Sciatic nerve (tissue), 2 donors: ENCODE results near the gene KRTAP4-4. TPM values are rescaled to one million over a fixed set of nuclear protein-coding genes. Genes with fewer than 3 reads are reported as not detected.
"Not testable (repeated sequence)": the region's sequence is repeated elsewhere in the genome, so short reads cannot be mapped to it uniquely, and the experiment has no call there.

Source experiments
- ATAC-seq: fragments of 200-7000 bp; cut with Tn5 transposase; one replicate; pipeline ENCODE4 v1.9.1; 2020; ENCODE audit warnings: mild to moderate bottlenecking, moderate library complexity
- DNase-seq: peaks from one replicate; pipeline ENCODE4 v3.0.0-alpha.2; 2020; ENCODE audit warnings: low spot score
- intact Hi-C: fragments of 100-400 bp; cut with DNase I; formaldehyde crosslinking; loops from one replicate; pipeline ENCODE4 v1.14.2; 2022
- total RNA-seq: library from RNA; stranded (reverse); fragmentation: NEBNext Ultra II Directional; extraction: Animal tissue kit (Norgen Biotek cat#: 25700); gene quantifications from one replicate; pipeline ENCODE4 v1.2.1, GENCODE V29; 2021
- donor health status: DM: no; HTN: no; CAD: no.
- donor health status: DM: no; HTN: no; CAD: no.

Gene KRTAP4-4
- total RNA-seq, 1 donor from 2014 or later = not detected

- intact Hi-C loops = no loop called here
These were observed 10.5 kb downstream of the KRTAP4-4 start for GRCh38 chr17:41150026-41150425.

GRCh38 chr17:41149652-41149985, 10.9 kb downstream of the KRTAP4-4 start, which contains the start of gene KRTAP4-5:
Gene KRTAP4-5, minus strand, starts transcription at chr17:41149825. Its CDS starts 58 bp downstream, at chr17:41149767.
- ATAC-seq (no peak), DNase-seq (no peak)
- intact Hi-C loops = loop anchor here (2.0 to 10.0 kb wide), 2 partner anchors 65 to 95 kb away; partner anchors contain the start of gene KRTAP9-4

More at GRCh38 chr17:41150026-41150425, 10.5 kb downstream of the KRTAP4-4 start:
- ATAC-seq = no peak
- no peak for DNase-seq

- ATAC-seq, DNase-seq: not testable (repeated sequence)
- intact Hi-C loops = loop anchor here (2.0 to 10.0 kb wide), 2 partner anchors 66 to 96 kb away; partner anchors contain the start of gene KRTAP9-4
These were observed 11.4 kb downstream of the KRTAP4-4 start for GRCh38 chr17:41148971-41149651.

- no peak for DNase-seq
- ATAC-seq = no peak
- intact Hi-C loops = loop anchor here (2.0 to 10.0 kb wide), 2 partner anchors 67 to 97 kb away; partner anchors contain the start of gene KRTAP9-4
These were observed 12.9 kb downstream of the KRTAP4-4 start for GRCh38 chr17:41147531-41148204.

GRCh38 chr17:41145261-41145660, 15.3 kb downstream of the KRTAP4-4 start:
- DNase-seq (no peak), ATAC-seq (no peak)
- intact Hi-C loops = loop anchor here (10.0 kb wide), 1 partner anchor 100 kb away; the partner anchor contains the start of gene KRTAP9-4

GRCh38 chr17:41144846-41145245, 15.7 kb downstream of the KRTAP4-4 start:
- ATAC-seq = no peak
- intact Hi-C loops = loop anchor here (10.0 kb wide), 1 partner anchor 100 kb away; the partner anchor contains the start of gene KRTAP9-4

GRCh38 chr17:41141361-41141760, 19.2 kb downstream of the KRTAP4-4 start:
- ATAC-seq = no peak
- intact Hi-C loops = loop anchor here (10.0 kb wide), 1 partner anchor 103 kb away; the partner anchor contains the start of gene KRTAP9-4

More at GRCh38 chr17:41144846-41145245, 15.7 kb downstream of the KRTAP4-4 start:
- DNase-seq = no peak

GRCh38 chr17:41140360-41141131, 20.0 kb downstream of the KRTAP4-4 start, which contains the start of gene KRTAP4-6:
Gene KRTAP4-6, minus strand, starts transcription at chr17:41140544. Its CDS starts 57 bp downstream, at chr17:41140487.
- ATAC-seq (no peak), DNase-seq (no peak)
- intact Hi-C loops = loop anchor here (10.0 kb wide), 1 partner anchor 104 kb away; the partner anchor contains the start of gene KRTAP9-4

More at GRCh38 chr17:41141361-41141760, 19.2 kb downstream of the KRTAP4-4 start:
- no peak for DNase-seq

- intact Hi-C loops = loop anchor here (10.0 kb wide), 1 partner anchor 105 kb away; the partner anchor contains the start of gene KRTAP9-4
- not testable (repeated sequence) for DNase-seq, ATAC-seq
These were observed 20.7 kb downstream of the KRTAP4-4 start for GRCh38 chr17:41139865-41140264.

GRCh38 chr17:41133880-41134735, 26.4 kb downstream of the KRTAP4-4 start:
- ATAC-seq = no peak

GRCh38 chr17:41131979-41132378, 28.6 kb downstream of the KRTAP4-4 start:
- intact Hi-C loops = no loop called here
- no peak for ATAC-seq
- no peak for DNase-seq

More at GRCh38 chr17:41133880-41134735, 26.4 kb downstream of the KRTAP4-4 start:
- DNase-seq = no peak
- intact Hi-C loops = no loop called here

- DNase-seq (no peak), ATAC-seq (no peak)
These were observed 33.2 kb downstream of the KRTAP4-4 start for GRCh38 chr17:41127371-41127770.

GRCh38 chr17:41126412-41126811, 34.1 kb downstream of the KRTAP4-4 start:
- intact Hi-C loops = no loop called here
- ATAC-seq (no peak), DNase-seq (no peak)

More at GRCh38 chr17:41127371-41127770, 33.2 kb downstream of the KRTAP4-4 start:
- intact Hi-C loops = no loop called here

- intact Hi-C loops = no loop called here
- no peak for DNase-seq
- ATAC-seq = no peak
These were observed 35.5 kb downstream of the KRTAP4-4 start for GRCh38 chr17:41125064-41125463.

GRCh38 chr17:41123991-41124371, 36.6 kb downstream of the KRTAP4-4 start, which contains the start of gene KRTAP4-12:
Gene KRTAP4-12, minus strand, starts transcription at chr17:41124182. Its CDS starts 60 bp downstream, at chr17:41124122.
- intact Hi-C loops, DNase-seq, ATAC-seq: not testable (repeated sequence)

GRCh38 chr17:41123292-41123990, 37.1 kb downstream of the KRTAP4-4 start:
- ATAC-seq, intact Hi-C loops, DNase-seq: not testable (repeated sequence)

- ATAC-seq (no peak), DNase-seq (no peak)
- intact Hi-C loops = no loop called here
These were observed 38.8 kb downstream of the KRTAP4-4 start for GRCh38 chr17:41121742-41122141.
